IMR-90 (cell line): ENCODE results near the gene ADCK1. TPM values are rescaled to one million over a fixed set of nuclear protein-coding genes. Genes with fewer than 3 reads are reported as not detected.

ENCODE experiments used
- ATAC-seq: fragments of 200-7000 bp; cut with Tn5 transposase; 2 replicates; pipeline ENCODE4 v1.9.1; 2020; ENCODE audit warnings: low read depth, mild to moderate bottlenecking, moderate library complexity
- BruUV-seq: library from RNA; stranded (reverse); fragments of 400-500 nt; replicated peaks from 2 replicates; lab custom pipeline; 2021; lab: Mats Ljungman, UMichigan
- CTCF ChIA-PET: fragments of 300-600 bp; formaldehyde crosslinking; extraction: SDS; loops from one replicate; lab custom pipeline; 2021; ENCODE audit warnings: antibody characterized with exemption; lab: Yijun Ruan, JAX
- POLR2A ChIA-PET: fragments of 300-600 bp; sonication (Branson Sonifier 250); formaldehyde crosslinking; loops from one replicate; lab custom pipeline; 2022; ENCODE audit warnings: antibody characterized with exemption; ENCODE audit not compliant: unreplicated experiment; lab: Charles Lee
- DNase-seq: peaks from one replicate; pipeline ENCODE4 v3.0.0; 2013
- H2AFZ ChIP-seq: replicated peaks from 2 replicates; pipeline ENCODE3; 2013; ENCODE audit warnings: low read length, mild to moderate bottlenecking; ENCODE audit not compliant: poor library complexity
- H2AK5ac ChIP-seq: 2 replicates; pipeline ENCODE4 v1.6.1; 2013; ENCODE audit warnings: low read depth, low read length, inconsistent platforms
- H2AK9ac ChIP-seq: replicated peaks from 2 replicates; pipeline ENCODE3; 2013; ENCODE audit warnings: mild to moderate bottlenecking, low read depth, low read length, moderate library complexity; ENCODE audit not compliant: poor library complexity
- H2BK120ac ChIP-seq: 2 replicates; pipeline ENCODE4 v1.6.1; 2013; ENCODE audit warnings: low read depth, low read length, inconsistent platforms
- H2BK15ac ChIP-seq: 3 replicates; pipeline ENCODE4 v1.6.1; 2013; ENCODE audit warnings: low read depth, low read length, inconsistent platforms
- H2BK20ac ChIP-seq: 2 replicates; pipeline ENCODE4 v1.6.1; 2013; ENCODE audit warnings: low read depth, mild to moderate bottlenecking, inconsistent platforms, low read length, moderate library complexity
- H2BK5ac ChIP-seq: 2 replicates; pipeline ENCODE4 v1.6.1; 2013; ENCODE audit warnings: mild to moderate bottlenecking, low read depth, low read length, inconsistent platforms; ENCODE audit not compliant: poor library complexity, severe bottlenecking
- H3K14ac ChIP-seq: replicated peaks from 2 replicates; pipeline ENCODE4 v1.6.1; 2013; ENCODE audit warnings: low read depth, low read length, inconsistent platforms
- H3K18ac ChIP-seq: 2 replicates; pipeline ENCODE4 v1.6.1; 2013; ENCODE audit warnings: low read depth, low read length, control low read depth
- H3K23ac ChIP-seq: 2 replicates; pipeline ENCODE4 v1.6.1; 2013; ENCODE audit warnings: low read depth, low read length, inconsistent platforms
- H3K27ac ChIP-seq: 2 replicates; pipeline ENCODE4 v1.5.1; 2013; ENCODE audit warnings: mild to moderate bottlenecking, control low read depth, low read length; ENCODE audit not compliant: insufficient read depth
- H3K27me3 ChIP-seq: 2 replicates; pipeline ENCODE4 v1.6.1; 2013; ENCODE audit warnings: low read length; ENCODE audit not compliant: control insufficient read depth, insufficient read depth
- H3K36me3 ChIP-seq: 2 replicates; pipeline ENCODE4 v1.6.1; 2013; ENCODE audit warnings: low read length, mixed read lengths; ENCODE audit not compliant: control insufficient read depth, insufficient read depth
- H3K4ac ChIP-seq: 2 replicates; pipeline ENCODE4 v1.6.1; 2013; ENCODE audit warnings: low read depth, low read length, inconsistent platforms
- H3K4me1 ChIP-seq: 2 replicates; pipeline ENCODE4 v1.6.1; 2013; ENCODE audit warnings: low read length, mixed read lengths; ENCODE audit not compliant: control insufficient read depth, insufficient read depth
- H3K4me2 ChIP-seq: 2 replicates; pipeline ENCODE4 v1.6.1; 2013; ENCODE audit warnings: low read depth, mild to moderate bottlenecking, control low read depth, low read length, moderate library complexity
- H3K4me3 ChIP-seq: 2 replicates; pipeline ENCODE4 v1.5.1; 2013; ENCODE audit warnings: low read depth, mild to moderate bottlenecking, control low read depth, low read length, moderate library complexity; ENCODE audit not compliant: insufficient read depth
- H3K56ac ChIP-seq: 2 replicates; pipeline ENCODE4 v1.6.1; 2013; ENCODE audit warnings: low read length, inconsistent platforms; ENCODE audit not compliant: insufficient read depth; ENCODE audit errors: extremely low read depth
- H3K79me1 ChIP-seq, 2 experiments: 2 replicates each; pipeline ENCODE4 v1.6.1; 2013; ENCODE audit warnings: low read length in 2 of 2, inconsistent platforms in 1 of 2, low read depth in 1 of 2
- H3K9ac ChIP-seq: 2 replicates; pipeline ENCODE4 v1.6.1; 2013; ENCODE audit warnings: low read depth, low read length, control low read depth
- H3K9me1 ChIP-seq: 2 replicates; pipeline ENCODE4 v1.6.1; 2013; ENCODE audit warnings: low read length, inconsistent platforms; ENCODE audit not compliant: insufficient read depth
- H3K9me3 ChIP-seq: 2 replicates; pipeline ENCODE4 v1.6.1; 2013; ENCODE audit warnings: low read length; ENCODE audit not compliant: control insufficient read depth, insufficient read depth
- H4K20me1 ChIP-seq: 2 replicates; pipeline ENCODE4 v1.6.1; 2013; ENCODE audit warnings: low read length, inconsistent platforms; ENCODE audit not compliant: insufficient read depth
- H4K5ac ChIP-seq: 2 replicates; pipeline ENCODE4 v1.6.1; 2013; ENCODE audit warnings: mild to moderate bottlenecking, low read depth, low read length, control low read depth
- H4K8ac ChIP-seq, 2 experiments: 2 replicates each; pipeline ENCODE4 v1.6.1; 2013; ENCODE audit warnings: low read depth in 2 of 2, low read length in 2 of 2, control low read depth in 1 of 2, inconsistent platforms in 1 of 2
- H4K91ac ChIP-seq: 2 replicates; pipeline ENCODE4 v1.6.1; 2013; ENCODE audit warnings: low read depth, low read length, inconsistent platforms; ENCODE audit not compliant: insufficient read depth
- BHLHE40 ChIP-seq: fragments of 150-350 bp; IDR thresholded peaks from 2 replicates; pipeline ENCODE4 v1.6.1; 2016; ENCODE audit warnings: mild to moderate bottlenecking, low read depth, low read length
- CHD1 ChIP-seq: IDR thresholded peaks from 2 replicates; pipeline ENCODE4 v1.6.1; 2012; ENCODE audit warnings: low read depth, low read length, improper control_type of control experiment
- FOS ChIP-seq: fragments of 150-350 bp; IDR thresholded peaks from 2 replicates; pipeline ENCODE4 v1.6.1; 2016; ENCODE audit warnings: low read depth, low read length
- MAFK ChIP-seq: IDR thresholded peaks from 2 replicates; pipeline ENCODE4 v1.6.1; 2012; ENCODE audit warnings: low read depth, low read length, improper control_type of control experiment
- MAZ ChIP-seq: IDR thresholded peaks from 2 replicates; pipeline ENCODE4 v1.6.1; 2012; ENCODE audit warnings: low read depth, mild to moderate bottlenecking, low read length, improper control_type of control experiment, moderate library complexity, borderline replicate concordance
- MXI1 ChIP-seq: IDR thresholded peaks from 2 replicates; pipeline ENCODE4 v1.6.1; 2012; ENCODE audit warnings: low read depth, mild to moderate bottlenecking, low read length, moderate library complexity, borderline replicate concordance
- NFE2L2 ChIP-seq: fragments of 150-350 bp; IDR thresholded peaks from 2 replicates; pipeline ENCODE4 v1.6.1; 2016; ENCODE audit warnings: low read depth, mild to moderate bottlenecking, low read length
- RAD21 ChIP-seq: IDR thresholded peaks from 2 replicates; pipeline ENCODE4 v1.6.1; 2012; ENCODE audit warnings: low read length, improper control_type of control experiment
- RCOR1 ChIP-seq: IDR thresholded peaks from 2 replicates; pipeline ENCODE4 v1.6.1; 2012; ENCODE audit warnings: mild to moderate bottlenecking, low read length, improper control_type of control experiment; ENCODE audit not compliant: insufficient replicate concordance
- SMC3 ChIP-seq: fragments of 150-350 bp; IDR thresholded peaks from 2 replicates; pipeline ENCODE4 v1.6.1; 2016; ENCODE audit warnings: low read depth, mild to moderate bottlenecking, antibody characterized with exemption, low read length, moderate library complexity
- USF2 ChIP-seq: fragments of 150-350 bp; IDR thresholded peaks from 2 replicates; pipeline ENCODE4 v1.6.1; 2017; ENCODE audit warnings: mild to moderate bottlenecking, antibody characterized with exemption, low read length, low read depth
- WGBS, 2 experiments: methylation state at CpG; one replicate each; pipeline versions ENCODE4 v1.1.5 to v1.1.7; 2013; ENCODE audit warnings: missing lambda C conversion rate in 2 of 2; ENCODE audit not compliant: insufficient read length in 1 of 2; ENCODE audit errors: extremely low coverage in 2 of 2; 5-methylcytosine and 5-hydroxymethylcytosine counted together
- dilution Hi-C: fragments of 300-500 bp; cut with HindIII; formaldehyde crosslinking; loops from one replicate; pipeline ENCODE4 v1.14.3; 2018; ENCODE audit warnings: low sequenced_read_pairs; ENCODE audit not compliant: unreplicated experiment
- in situ Hi-C: fragments of 300-500 bp; cut with MboI; formaldehyde crosslinking; loops from 3 replicates; pipeline ENCODE4 v1.14.3; 2019; ENCODE audit warnings: low sequenced_read_pairs, inconsistent platforms, mixed read lengths
- intact Hi-C: fragments of 100-400 bp; cut with micrococcal nuclease; formaldehyde crosslinking; loops from 2 replicates; pipeline ENCODE4 v1.10.0; 2022
- polyA plus RNA-seq, 3 experiments: library from polyadenylated mRNA; depleted of rRNA; stranded (reverse); fragments of >200 nt; gene quantifications; 2 replicates each; pipeline ENCODE4 v1.2.3, GENCODE V29; 2012; ENCODE audit warnings: low replicate concordance in 1 of 3
- total RNA-seq: library from RNA; depleted of rRNA; stranded (reverse); fragments of >200 nt; gene quantifications from 2 replicates; pipeline ENCODE4 v1.2.3, GENCODE V29; 2012

The ADCK1 gene
- total and polyA plus RNA-seq, 2 of the 4 experiments (the other 2 are of a cell fraction) = 1.6 to 4.6 TPM

GRCh38 chr14:77961847-77962580, 162.1 kb downstream of the ADCK1 start:
- Histone ChIP-seq H3K36me3 (no peaks in the 10 kb centered on the region), H2AK9ac (no peak overlapping the region), H2BK20ac (no peak overlapping the region), H3K4ac (no peak overlapping the region), H4K8ac (no peak overlapping the region), H2BK15ac (no peak overlapping the region), H3K9ac (no peak overlapping the region), H2BK5ac (no peak overlapping the region), H3K27ac (no peak overlapping the region), H3K23ac (no peak overlapping the region), H3K79me1 (no peaks in the 10 kb centered on the region), H2AFZ (no peak overlapping the region), H3K56ac (no peak overlapping the region), H3K4me2 (no peak overlapping the region), H4K5ac (no peak overlapping the region), H4K20me1 (no peaks in the 10 kb centered on the region), H3K4me3 (no peak overlapping the region), H4K91ac (no peak overlapping the region), H3K18ac (no peak overlapping the region), H2AK5ac (no peak overlapping the region), H3K9me3 (no peaks in the 10 kb centered on the region), H2BK120ac (no peak overlapping the region), H3K27me3 (peaks cover 2% of the 10 kb centered on the region; the same call in 1 of the 2 replicates), H3K14ac (no peak overlapping the region), H3K9me1 (no peaks in the 10 kb centered on the region), H3K4me1 (no peaks in the 10 kb centered on the region)
- BruUV-seq = no TSS peak
- DNase-seq (no peak), ATAC-seq (no peak)
- ChIA-PET POLR2A (interaction anchor here (0.6 kb wide), 1 partner anchor 933 kb away, joined by 13 read pairs; no protein-coding TSS in a partner anchor), CTCF (no interaction called here)
- 44% methylated on average over 5 of the region's 9 CpGs; no CpG with 5 or more reads in 1 of the 2 experiments for whole genome bisulfite sequencing, 2 experiments
- dilution Hi-C loops (no loop called here), in situ Hi-C loops (no loop called here), intact Hi-C loops (no loop called here)
- no peak for TF ChIP-seq SMC3
- TF ChIP-seq MAZ = no peak
- TF ChIP-seq MXI1 = no peak
- TF ChIP-seq NFE2L2 = no peak
- TF ChIP-seq USF2 = no peak
- TF ChIP-seq RAD21 = no peak
- TF ChIP-seq CHD1 = no peak
- TF ChIP-seq MAFK = no peak
- no peak for TF ChIP-seq FOS
- no peak for TF ChIP-seq RCOR1
- TF ChIP-seq BHLHE40 = no peak
